Measurements from ENCODE around the gene OR5L2.

DNA sequence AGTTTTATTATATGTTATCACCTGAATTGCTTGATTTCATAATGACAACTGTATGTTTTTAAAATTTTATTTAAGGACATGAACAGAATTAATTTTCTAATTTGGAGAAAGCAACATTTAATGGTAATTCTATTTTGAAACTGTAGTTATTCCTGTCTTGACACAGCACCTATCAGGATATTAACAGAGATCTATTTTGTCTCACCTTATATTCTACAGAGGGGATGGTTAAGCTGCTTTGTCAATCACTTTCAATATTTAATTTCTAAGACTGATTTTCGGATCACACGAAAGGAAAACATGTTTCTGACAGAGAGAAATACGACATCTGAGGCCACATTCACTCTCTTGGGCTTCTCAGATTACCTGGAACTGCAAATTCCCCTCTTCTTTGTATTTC, 11.4 kb downstream of the OR5L2 start, which contains the start of gene OR5D16:
- TF ChIP-seq, protein P1, sequence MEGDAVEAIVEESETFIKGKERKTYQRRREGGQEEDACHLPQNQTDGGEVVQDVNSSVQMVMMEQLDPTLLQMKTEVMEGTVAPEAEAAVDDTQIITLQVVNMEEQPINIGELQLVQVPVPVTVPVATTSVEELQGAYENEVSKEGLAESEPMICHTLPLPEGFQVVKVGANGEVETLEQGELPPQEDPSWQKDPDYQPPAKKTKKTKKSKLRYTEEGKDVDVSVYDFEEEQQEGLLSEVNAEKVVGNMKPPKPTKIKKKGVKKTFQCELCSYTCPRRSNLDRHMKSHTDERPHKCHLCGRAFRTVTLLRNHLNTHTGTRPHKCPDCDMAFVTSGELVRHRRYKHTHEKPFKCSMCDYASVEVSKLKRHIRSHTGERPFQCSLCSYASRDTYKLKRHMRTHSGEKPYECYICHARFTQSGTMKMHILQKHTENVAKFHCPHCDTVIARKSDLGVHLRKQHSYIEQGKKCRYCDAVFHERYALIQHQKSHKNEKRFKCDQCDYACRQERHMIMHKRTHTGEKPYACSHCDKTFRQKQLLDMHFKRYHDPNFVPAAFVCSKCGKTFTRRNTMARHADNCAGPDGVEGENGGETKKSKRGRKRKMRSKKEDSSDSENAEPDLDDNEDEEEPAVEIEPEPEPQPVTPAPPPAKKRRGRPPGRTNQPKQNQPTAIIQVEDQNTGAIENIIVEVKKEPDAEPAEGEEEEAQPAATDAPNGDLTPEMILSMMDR (conservative IDR thresholded peaks at IDR 0.05; ENCODE audit: low read length) = no peak
- no peak for TF ChIP-seq EZH2phosphoT487 (IDR thresholded peaks at IDR 0.05; ENCODE audit: borderline replicate concordance, low read depth, low read length)

All from OCI-LY7 (cell line).